ENCODE measurements around the gene TJP1. TPM values are rescaled to one million over a fixed set of nuclear protein-coding genes. Genes with fewer than 3 reads are reported as not detected.

TJP1 gene
- total RNA-seq, 8 experiments from 2014 or later = 25.1 to 375 (median 57.5) TPM

DNA sequence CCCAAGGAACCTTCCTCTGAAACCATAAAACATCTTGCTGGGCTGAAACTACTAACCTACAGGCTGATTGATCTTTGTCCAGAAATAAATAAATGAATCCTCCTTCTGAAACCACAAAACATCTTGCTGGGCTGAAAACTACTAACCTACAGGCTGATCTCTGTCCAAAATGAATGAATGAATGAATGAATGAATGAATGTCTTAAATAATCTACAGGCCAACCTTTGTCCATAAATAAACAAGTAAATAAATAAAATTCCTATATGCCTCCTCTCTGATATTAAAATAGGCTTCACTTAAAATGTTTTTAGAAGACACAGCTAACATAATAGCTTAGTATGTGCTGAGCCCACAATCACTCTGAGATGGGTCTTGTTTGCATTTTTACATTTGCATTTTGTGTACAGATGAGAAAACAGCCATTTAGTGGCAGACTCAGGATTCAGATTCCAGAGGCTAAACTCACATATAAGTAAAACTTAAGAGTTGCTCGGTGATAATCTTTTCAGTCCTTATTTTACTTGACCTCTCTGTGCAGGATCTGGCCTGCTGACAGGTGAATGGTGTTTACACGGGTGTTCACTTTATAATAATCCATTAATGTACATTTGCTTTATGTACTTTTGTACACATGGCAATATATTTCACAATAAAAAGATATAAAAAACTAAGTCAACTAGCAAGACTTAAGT, 10.4 kb downstream of the TJP1 start:
- peak in 1 of 8 experiments; percentile 39 for ATAC-seq (replicated peaks in 6 of 8)
- peaks cover 5 to 13% of the 10 kb centered on the region in 2 donors for H3K4me1 ChIP-seq (replicated peaks in 1 of 2)
- WGBS, 10 experiments = 36 to 94% (median 86%) methylated on average over 1 to 2 of the region's 2 CpGs; no CpG with 5 or more reads in 3 of the 10 experiments
- H3K27ac ChIP-seq = no peak overlapping the region
- in situ Hi-C loops (cut with MboI; ENCODE audit: low pct_unique_long_range_greater_than_20kb in 2 of 9, low sequenced_read_pairs in 9 of 9, unreplicated experiment in 9 of 9) = no loop called here
- H3K4me3 ChIP-seq = no peak overlapping the region

DNA sequence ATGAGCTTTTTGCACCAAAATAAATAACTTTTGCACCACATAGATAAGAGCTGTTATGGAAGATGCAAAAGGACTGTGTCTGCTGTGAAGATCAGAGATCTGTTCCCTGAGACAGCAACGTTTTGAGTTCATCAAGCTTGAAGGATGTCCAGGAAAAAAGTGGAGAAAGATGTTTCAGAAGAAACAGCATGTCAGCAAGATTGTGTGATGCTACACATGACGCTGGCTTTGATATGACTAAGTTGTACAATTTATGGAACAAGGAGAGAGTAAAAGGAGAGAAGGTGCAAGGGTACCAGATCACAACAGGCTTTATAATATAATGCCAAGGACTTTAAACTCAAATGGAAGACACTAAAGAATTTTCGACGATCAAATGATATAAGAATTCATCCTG, 16.6 kb downstream of the TJP1 start:
- in situ Hi-C loops (cut with MboI; ENCODE audit: low pct_unique_long_range_greater_than_20kb in 2 of 9, low sequenced_read_pairs in 9 of 9, unreplicated experiment in 9 of 9) = no loop called here
- ATAC-seq (replicated peaks in 6 of 8) = no peak
- H3K4me1 ChIP-seq (replicated peaks in 1 of 2) = peaks cover 0 to 3% of the 10 kb centered on the region in 2 donors
- H3K27ac ChIP-seq = no peak overlapping the region
- no peak overlapping the region for H3K4me3 ChIP-seq
- 58 to 100% (median 80%) methylated on average over 2 to 4 of the region's 4 CpGs; no CpG with 5 or more reads in 1 of the 10 experiments for WGBS, 10 experiments

DNA sequence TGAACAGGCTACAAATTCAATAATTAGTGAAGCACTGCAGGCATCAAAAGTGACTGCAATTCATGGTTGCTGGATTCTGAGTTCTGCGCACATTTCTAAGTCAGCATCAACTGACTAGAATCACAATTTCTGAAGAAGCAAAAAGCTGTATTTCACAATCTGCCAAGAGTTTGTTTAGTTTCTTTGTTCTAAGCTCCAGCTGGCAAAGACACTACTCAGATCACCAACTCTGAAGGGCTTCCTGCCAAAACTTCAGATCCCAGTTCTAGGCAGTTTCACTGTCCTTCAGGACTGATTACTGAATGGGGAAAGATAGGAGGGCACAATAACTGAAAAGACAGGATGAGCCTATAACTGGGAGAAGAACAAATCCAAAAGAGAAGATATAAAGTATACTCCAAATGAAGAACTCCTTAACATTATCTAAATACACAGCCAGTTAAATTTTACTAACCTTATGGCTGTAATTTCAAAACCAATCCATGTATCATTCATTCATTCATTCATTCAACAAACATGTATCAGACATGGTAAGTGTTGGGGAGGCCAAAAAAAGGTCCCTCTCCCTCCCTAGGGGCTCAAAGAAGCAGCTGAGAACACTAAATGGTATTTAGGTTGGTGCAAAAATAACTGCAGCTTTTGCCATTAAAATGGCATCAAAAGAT, 17.1 kb downstream of the TJP1 start:
- in situ Hi-C loops (cut with MboI; ENCODE audit: low pct_unique_long_range_greater_than_20kb in 2 of 9, low sequenced_read_pairs in 9 of 9, unreplicated experiment in 9 of 9) = no loop called here
- H3K27ac ChIP-seq = no peak overlapping the region
- ATAC-seq (replicated peaks in 6 of 8) = peak in 6 of 8 experiments; percentile 29 to 94 (median 46)
- peaks cover 0 to 3% of the 10 kb centered on the region in 2 donors for H3K4me1 ChIP-seq (replicated peaks in 1 of 2)
- no peak overlapping the region for H3K4me3 ChIP-seq
- WGBS, 10 experiments = 67 to 100% (median 100%) methylated on average over 1 of the region's 1 CpG; no CpG with 5 or more reads in 5 of the 10 experiments

GRCh38 chr15:29802411-29802810, 19.9 kb downstream of the TJP1 start:
- no peak overlapping the region for H3K4me3 ChIP-seq
- peak in 1 of 8 experiments; percentile 18 for ATAC-seq (replicated peaks in 6 of 8)
- H3K4me1 ChIP-seq (replicated peaks in 1 of 2) = peaks cover 0 to 3% of the 10 kb centered on the region in 2 donors
- WGBS, 10 experiments = 33 to 100% (median 75%) methylated on average over 1 of the region's 1 CpG; no CpG with 5 or more reads in 1 of the 10 experiments
- in situ Hi-C loops (cut with MboI; ENCODE audit: low pct_unique_long_range_greater_than_20kb in 2 of 9, low sequenced_read_pairs in 9 of 9, unreplicated experiment in 9 of 9) = no loop called here
- H3K27ac ChIP-seq = no peak overlapping the region

- in situ Hi-C loops (cut with MboI; ENCODE audit: low pct_unique_long_range_greater_than_20kb in 2 of 9, low sequenced_read_pairs in 9 of 9, unreplicated experiment in 9 of 9) = no loop called here
- Histone ChIP-seq H3K4me3 (no peak overlapping the region), H3K27ac (no peak overlapping the region), H3K4me1 (replicated peaks in 1 of 2) (peaks cover 0 to 3% of the 10 kb centered on the region in 2 donors)
- ATAC-seq (replicated peaks in 6 of 8) = no peak
- 62 to 100% (median 92%) methylated on average over 3 to 7 of the region's 7 CpGs for WGBS, 10 experiments
Measured at GRCh38 chr15:29800491-29801366, 21.5 kb downstream of the TJP1 start.

GRCh38 chr15:29799859-29800258, 22.4 kb downstream of the TJP1 start:
- WGBS, 10 experiments = 33 to 100% (median 95%) methylated on average over 1 to 3 of the region's 3 CpGs
- no peak overlapping the region for H3K4me3 ChIP-seq
- H3K27ac ChIP-seq = no peak overlapping the region
- in situ Hi-C loops (cut with MboI; ENCODE audit: low pct_unique_long_range_greater_than_20kb in 2 of 9, low sequenced_read_pairs in 9 of 9, unreplicated experiment in 9 of 9) = no loop called here
- peaks cover 0 to 3% of the 10 kb centered on the region in 2 donors for H3K4me1 ChIP-seq (replicated peaks in 1 of 2)
- ATAC-seq (replicated peaks in 6 of 8) = no peak

GRCh38 chr15:29795610-29796009, 26.7 kb downstream of the TJP1 start:
- Histone ChIP-seq H3K4me3 (no peak overlapping the region), H3K27ac (no peak overlapping the region), H3K4me1 (replicated peaks in 1 of 2) (no peaks in the 10 kb centered on the region)
- in situ Hi-C loops (cut with MboI; ENCODE audit: low pct_unique_long_range_greater_than_20kb in 2 of 9, low sequenced_read_pairs in 9 of 9, unreplicated experiment in 9 of 9) = no loop called here
- 69 to 100% (median 100%) methylated on average over 1 of the region's 1 CpG; no CpG with 5 or more reads in 1 of the 10 experiments for WGBS, 10 experiments
- ATAC-seq (replicated peaks in 6 of 8) = no peak

- in situ Hi-C loops (cut with MboI; ENCODE audit: low pct_unique_long_range_greater_than_20kb in 2 of 9, low sequenced_read_pairs in 9 of 9, unreplicated experiment in 9 of 9) = no loop called here
Measured at GRCh38 chr15:29792426-29793159, 29.7 kb downstream of the TJP1 start.

DNA sequence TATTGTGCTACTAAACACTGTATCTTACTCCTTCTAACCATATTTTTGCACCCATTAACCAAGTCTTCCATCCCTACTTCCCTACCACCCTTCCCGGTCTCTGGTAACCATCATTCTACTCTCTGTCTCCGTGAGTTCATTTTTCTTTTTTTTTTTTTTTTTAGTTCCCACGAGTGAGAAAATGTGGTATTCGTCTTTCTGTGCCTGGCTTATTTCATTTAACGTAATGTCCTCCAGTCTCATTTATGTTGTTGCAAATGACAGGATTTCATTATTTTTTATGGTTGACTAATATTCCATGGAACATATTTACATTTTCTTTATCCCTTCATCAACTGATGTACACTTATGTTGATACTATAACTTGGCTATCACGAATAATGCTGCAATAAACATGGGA, 31.7 kb downstream of the TJP1 start:
- in situ Hi-C loops (cut with MboI; ENCODE audit: low pct_unique_long_range_greater_than_20kb in 2 of 9, low sequenced_read_pairs in 9 of 9, unreplicated experiment in 9 of 9) = no loop called here
- 91 to 100% (median 98%) methylated on average over 2 to 6 of the region's 6 CpGs for WGBS, 10 experiments
- Histone ChIP-seq H3K27ac (no peak overlapping the region), H3K4me1 (replicated peaks in 1 of 2) (no peaks in the 10 kb centered on the region), H3K4me3 (no peak overlapping the region)
- no peak for ATAC-seq (replicated peaks in 6 of 8)

More at GRCh38 chr15:29792426-29793159, 29.7 kb downstream of the TJP1 start:
- no peak overlapping the region for H3K4me3 ChIP-seq
- WGBS, 10 experiments = 80 to 100% (median 98%) methylated on average over 1 to 2 of the region's 2 CpGs
- no peak overlapping the region for H3K27ac ChIP-seq
- H3K4me1 ChIP-seq (replicated peaks in 1 of 2) = no peaks in the 10 kb centered on the region
- no peak for ATAC-seq (replicated peaks in 6 of 8)

DNA sequence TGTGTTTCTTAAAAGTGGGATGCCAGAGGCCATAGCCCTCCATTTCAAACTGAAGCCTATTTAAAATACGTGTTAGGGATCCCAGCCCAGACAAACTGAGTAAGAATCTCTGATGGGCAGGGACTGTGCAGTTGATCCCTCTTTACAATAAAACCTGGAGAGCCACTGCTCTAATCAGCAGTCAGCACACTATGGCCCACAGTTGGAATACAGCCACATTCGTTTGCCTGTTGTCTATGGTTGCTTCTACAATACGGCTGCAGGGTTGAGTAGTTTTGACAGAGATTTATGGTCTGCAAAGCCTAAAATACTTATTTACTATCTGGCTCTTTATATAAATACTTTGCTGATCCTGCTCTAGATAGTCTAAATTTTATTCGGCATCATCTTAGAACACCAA, 32.4 kb downstream of the TJP1 start:
- Histone ChIP-seq H3K4me1 (replicated peaks in 1 of 2) (no peaks in the 10 kb centered on the region), H3K27ac (no peak overlapping the region), H3K4me3 (no peak overlapping the region)
- peak in 2 of 8 experiments; percentile 17 to 64 for ATAC-seq (replicated peaks in 6 of 8)
- in situ Hi-C loops (cut with MboI; ENCODE audit: low pct_unique_long_range_greater_than_20kb in 2 of 9, low sequenced_read_pairs in 9 of 9, unreplicated experiment in 9 of 9) = no loop called here
- 52 to 100% (median 84%) methylated on average over 1 to 4 of the region's 4 CpGs; no CpG with 5 or more reads in 1 of the 10 experiments for WGBS, 10 experiments

DNA sequence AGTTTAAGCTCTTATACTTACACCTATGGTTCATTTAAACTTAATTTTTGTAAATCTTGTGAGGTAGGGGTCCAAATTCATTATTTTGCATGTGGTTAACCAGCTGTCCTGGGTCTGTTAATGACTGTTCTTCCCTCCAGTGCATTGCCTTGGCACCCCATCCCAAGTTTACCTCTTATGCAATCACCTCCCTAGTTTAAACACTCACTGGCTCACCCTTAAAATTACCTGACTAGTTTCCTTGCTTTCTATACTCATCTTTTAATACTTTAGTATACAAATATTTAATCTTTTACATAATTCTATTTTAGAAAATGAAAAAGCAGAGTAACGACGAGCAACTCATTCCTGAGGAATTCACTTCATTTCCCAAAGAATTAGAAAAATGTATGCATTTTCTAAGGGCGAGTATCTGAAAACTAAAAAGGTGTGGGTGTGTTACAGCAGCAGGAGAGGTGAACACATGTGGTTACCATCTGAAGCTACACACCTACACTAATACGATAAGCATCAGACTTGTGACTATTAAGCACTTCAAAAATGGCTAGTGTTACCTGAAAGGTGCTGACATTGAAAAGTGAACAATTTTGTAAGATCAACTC, 33.7 kb downstream of the TJP1 start:
- H3K4me1 ChIP-seq (replicated peaks in 1 of 2) = no peaks in the 10 kb centered on the region
- 3 to 100% (median 87%) methylated on average over 3 to 4 of the region's 4 CpGs; no CpG with 5 or more reads in 1 of the 10 experiments for WGBS, 10 experiments
- in situ Hi-C loops (cut with MboI; ENCODE audit: low pct_unique_long_range_greater_than_20kb in 2 of 9, low sequenced_read_pairs in 9 of 9, unreplicated experiment in 9 of 9) = no loop called here
- ATAC-seq (replicated peaks in 6 of 8) = peak in 1 of 8 experiments; percentile 16
- H3K4me3 ChIP-seq = no peak overlapping the region
- no peak overlapping the region for H3K27ac ChIP-seq

DNA sequence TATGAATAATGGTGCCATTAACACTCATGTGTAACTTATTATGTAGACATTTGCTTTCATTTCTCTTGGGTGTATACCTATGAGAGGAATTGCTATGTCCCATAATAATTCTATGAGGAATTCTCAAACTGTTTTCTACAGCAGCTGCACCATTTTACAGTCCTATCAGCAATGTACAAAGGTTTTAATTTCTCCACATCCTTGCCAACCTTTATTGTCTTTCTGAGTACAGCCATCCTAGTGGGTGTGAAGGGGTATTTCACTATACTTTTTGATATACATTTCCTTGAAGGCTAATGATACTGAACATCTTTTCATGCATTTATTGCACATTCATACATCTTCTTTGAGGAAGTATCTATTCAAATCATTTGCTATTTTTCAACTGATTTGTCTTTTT, 34.5 kb downstream of the TJP1 start:
- in situ Hi-C loops (cut with MboI; ENCODE audit: low pct_unique_long_range_greater_than_20kb in 2 of 9, low sequenced_read_pairs in 9 of 9, unreplicated experiment in 9 of 9) = no loop called here
- Histone ChIP-seq H3K4me1 (replicated peaks in 1 of 2) (no peaks in the 10 kb centered on the region), H3K27ac (no peak overlapping the region), H3K4me3 (no peak overlapping the region)
- ATAC-seq (replicated peaks in 6 of 8) = no peak
